SU-DHL-6 (cell line): Measurements from ENCODE around the gene ZFHX3.
"Not testable (repeated sequence)": the region's sequence is repeated elsewhere in the genome, so short reads cannot be mapped to it uniquely, and the experiment has no call there.

Source experiments
- H2AFZ ChIP-seq: fragments of 200-600 bp; sonication (generic); 2 replicates; pipeline ENCODE4 v1.6.1; 2014; ENCODE audit warnings: low read depth, mild to moderate bottlenecking, moderate library complexity, mixed read lengths, antibody characterized with exemption, low read length; ENCODE audit not compliant: severe bottlenecking
- H3F3A ChIP-seq: fragments of 200-600 bp; shearing (Covaris generic); 2 replicates; pipeline ENCODE4 v1.6.0; 2016; ENCODE audit warnings: antibody characterized with exemption, mild to moderate bottlenecking; ENCODE audit not compliant: insufficient read depth
- H3K27ac ChIP-seq: fragments of 200-600 bp; sonication (generic); 2 replicates; pipeline ENCODE4 v1.5.1; 2016; ENCODE audit warnings: low read depth, mild to moderate bottlenecking, low read length, moderate library complexity, mixed read lengths
- H3K27me3 ChIP-seq: fragments of 200-600 bp; sonication (generic), shearing (Covaris generic); 2 replicates; pipeline ENCODE4 v1.6.0; 2014; ENCODE audit warnings: mild to moderate bottlenecking, low read length
- H3K36me3 ChIP-seq: fragments of 200-600 bp; sonication (generic); 2 replicates; pipeline ENCODE4 v1.6.1; 2014; ENCODE audit warnings: mild to moderate bottlenecking, low read length, mixed read lengths
- H3K4me2 ChIP-seq: fragments of 300-600, 200-600 bp; shearing (Covaris generic), sonication (generic); 2 replicates; pipeline ENCODE4 v1.6.0; 2014; ENCODE audit warnings: low read length, low read depth, mild to moderate bottlenecking; ENCODE audit not compliant: poor library complexity, severe bottlenecking
- H3K4me3 ChIP-seq: fragments of 200-600 bp; sonication (generic); 2 replicates; pipeline ENCODE4 v1.5.1; 2014; ENCODE audit warnings: antibody characterized with exemption, low read length, mild to moderate bottlenecking, mixed read lengths; ENCODE audit not compliant: insufficient read depth, poor library complexity, severe bottlenecking
- H3K79me2 ChIP-seq: fragments of 200-600 bp; sonication (generic); 2 replicates; pipeline ENCODE4 v1.6.1; 2014; ENCODE audit warnings: mild to moderate bottlenecking, low read length, moderate library complexity; ENCODE audit not compliant: insufficient read depth
- H3K9ac ChIP-seq: fragments of 200-600 bp; sonication (generic); 2 replicates; pipeline ENCODE4 v1.7.0; 2014; ENCODE audit warnings: mild to moderate bottlenecking, low read length
- H3K9me2 ChIP-seq: fragments of 200-600 bp; sonication (generic); replicated peaks from 2 replicates; pipeline ENCODE4 v1.6.1; 2014; ENCODE audit warnings: low read length; ENCODE audit not compliant: insufficient read depth
- H3K9me3 ChIP-seq: fragments of 200-600 bp; sonication (generic); 2 replicates; pipeline ENCODE4 v1.6.1; 2014; ENCODE audit warnings: low read length, mixed read lengths; ENCODE audit not compliant: insufficient read depth
- H4K20me1 ChIP-seq: fragments of 200-600 bp; sonication (generic); 2 replicates; pipeline ENCODE4 v1.6.1; 2014; ENCODE audit warnings: low read depth, mild to moderate bottlenecking, antibody characterized with exemption, low read length, moderate library complexity, mixed read lengths
- CTCF ChIP-seq: fragments of 200-600 bp; sonication (generic); IDR thresholded peaks from one replicate; pipeline ENCODE4 v1.5.1; 2017; ENCODE audit warnings: antibody characterized with exemption, mild to moderate bottlenecking, low read length, moderate library complexity; ENCODE audit not compliant: insufficient read depth, poor library complexity, severe bottlenecking
- EZH2phosphoT487 ChIP-seq: fragments of 200-600 bp; sonication (generic), shearing (Covaris generic); conservative IDR thresholded peaks from 2 replicates; pipeline ENCODE4 v1.6.1; 2018; ENCODE audit warnings: mild to moderate bottlenecking, antibody characterized with exemption, low read length, moderate library complexity, mixed read lengths

Gene ZFHX3

GRCh38 chr16:73086108-73086507 is 38.2 kb upstream of the ZFHX3 start:
- H3K27ac ChIP-seq, result no peak overlapping the region
- no peaks in the 10 kb centered on the region for H3K36me3 ChIP-seq
- no peaks in the 10 kb centered on the region for H4K20me1 ChIP-seq
- H3F3A ChIP-seq, result no peaks in the 10 kb centered on the region
- no peaks in the 10 kb centered on the region for H3K27me3 ChIP-seq
- H3K4me3 ChIP-seq, result no peak overlapping the region
- H2AFZ ChIP-seq, result no peak overlapping the region
- no peak overlapping the region for H3K9ac ChIP-seq
- no peaks in the 10 kb centered on the region for H3K9me2 ChIP-seq
- H3K4me2 ChIP-seq, result no peak overlapping the region
- TF ChIP-seq EZH2phosphoT487, result no peak
- no peak for TF ChIP-seq CTCF
- H3K79me2 ChIP-seq, result no peaks in the 10 kb centered on the region
- H3K9me3 ChIP-seq, result no peaks in the 10 kb centered on the region

GRCh38 chr16:73083271-73083670 is 35.3 kb upstream of the ZFHX3 start:
- Histone ChIP-seq H3K4me3 (no peak overlapping the region), H3K27me3 (no peaks in the 10 kb centered on the region), H3K9me2 (no peaks in the 10 kb centered on the region), H3K4me2 (no peak overlapping the region), H3K27ac (no peak overlapping the region), H3K9ac (no peak overlapping the region), H3K9me3 (no peaks in the 10 kb centered on the region), H3K79me2 (no peaks in the 10 kb centered on the region), H3F3A (no peaks in the 10 kb centered on the region), H4K20me1 (no peaks in the 10 kb centered on the region), H2AFZ (no peak overlapping the region), H3K36me3 (no peaks in the 10 kb centered on the region)
- TF ChIP-seq CTCF, result no peak
- no peak for TF ChIP-seq EZH2phosphoT487

- not testable (repeated sequence) for H3K36me3 ChIP-seq, H3K79me2 ChIP-seq, H4K20me1 ChIP-seq, H3K27ac ChIP-seq, H3K9me3 ChIP-seq, H3K27me3 ChIP-seq, H3K4me2 ChIP-seq, H3F3A ChIP-seq, H2AFZ ChIP-seq, H3K4me3 ChIP-seq, H3K9ac ChIP-seq, H3K9me2 ChIP-seq
Measured at GRCh38 chr16:73082634-73083051, 34.7 kb upstream of the ZFHX3 start.

- Histone ChIP-seq H3K9me2 (no peaks in the 10 kb centered on the region), H3K4me3 (no peak overlapping the region), H3K36me3 (no peaks in the 10 kb centered on the region), H3K27ac (no peak overlapping the region), H3K9me3 (no peaks in the 10 kb centered on the region), H3K4me2 (no peak overlapping the region), H3K9ac (no peak overlapping the region), H4K20me1 (no peaks in the 10 kb centered on the region), H3F3A (no peaks in the 10 kb centered on the region), H3K79me2 (no peaks in the 10 kb centered on the region), H2AFZ (no peak overlapping the region), H3K27me3 (no peaks in the 10 kb centered on the region)
- TF ChIP-seq EZH2phosphoT487 (no peak), CTCF (no peak)
Measured at GRCh38 chr16:73080931-73081330, 33.0 kb upstream of the ZFHX3 start.
